Measurements from ENCODE around the gene MYL6B. TPM values are rescaled to one million over a fixed set of nuclear protein-coding genes. Genes with fewer than 3 reads are reported as not detected.

MYL6B gene
- total and polyA plus RNA-seq, 9 donors, result 32.8 to 99.2 (median 73.4) TPM

DNA sequence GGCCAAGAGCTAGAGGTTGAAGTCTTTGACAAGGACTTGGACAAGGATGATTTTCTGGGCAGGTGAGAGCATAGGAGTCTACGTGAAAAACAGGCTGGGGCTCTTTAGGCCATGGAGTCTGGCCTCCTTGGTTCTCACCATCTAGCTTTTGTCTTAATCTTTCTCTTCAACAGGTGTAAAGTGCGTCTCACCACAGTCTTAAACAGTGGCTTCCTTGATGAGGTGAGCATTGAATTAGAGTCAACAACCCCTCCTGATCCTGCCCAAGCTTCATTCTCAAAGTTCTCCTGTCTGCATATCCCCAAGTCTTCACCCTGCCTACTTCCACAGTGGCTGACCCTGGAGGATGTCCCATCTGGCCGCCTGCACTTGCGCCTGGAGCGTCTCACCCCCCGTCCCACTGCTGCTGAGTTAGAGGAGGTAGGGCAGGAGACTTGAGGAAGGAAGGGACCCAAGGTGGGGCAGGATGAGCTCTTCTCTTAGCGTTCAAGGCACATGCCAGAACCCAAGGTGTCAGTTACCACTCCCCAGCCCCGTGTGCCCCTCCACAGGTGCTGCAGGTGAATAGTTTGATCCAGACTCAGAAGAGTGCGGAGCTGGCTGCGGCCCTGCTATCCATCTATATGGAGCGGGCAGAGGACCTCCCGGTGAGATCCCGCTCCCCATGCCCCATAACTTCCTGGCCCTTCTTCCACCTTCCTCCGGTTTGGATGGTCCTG, 14.4 kb upstream of the MYL6B start:
- H3K36me3 ChIP-seq, result no peaks in the 10 kb centered on the region
- no peak overlapping the region for H3K27ac ChIP-seq
- intact Hi-C loops (cut with DNase I), result no loop called here
- no peaks in the 10 kb centered on the region for H3K9me3 ChIP-seq
- no peak overlapping the region for H3K4me3 ChIP-seq
- H3K4me1 ChIP-seq (ENCODE audit: insufficient read depth), result no peaks in the 10 kb centered on the region
- TF ChIP-seq POLR2A (IDR thresholded peaks at IDR 0.05), result no peak
- no peak for TF ChIP-seq EP300 (IDR thresholded peaks at IDR 0.05)
- TF ChIP-seq, protein P1, sequence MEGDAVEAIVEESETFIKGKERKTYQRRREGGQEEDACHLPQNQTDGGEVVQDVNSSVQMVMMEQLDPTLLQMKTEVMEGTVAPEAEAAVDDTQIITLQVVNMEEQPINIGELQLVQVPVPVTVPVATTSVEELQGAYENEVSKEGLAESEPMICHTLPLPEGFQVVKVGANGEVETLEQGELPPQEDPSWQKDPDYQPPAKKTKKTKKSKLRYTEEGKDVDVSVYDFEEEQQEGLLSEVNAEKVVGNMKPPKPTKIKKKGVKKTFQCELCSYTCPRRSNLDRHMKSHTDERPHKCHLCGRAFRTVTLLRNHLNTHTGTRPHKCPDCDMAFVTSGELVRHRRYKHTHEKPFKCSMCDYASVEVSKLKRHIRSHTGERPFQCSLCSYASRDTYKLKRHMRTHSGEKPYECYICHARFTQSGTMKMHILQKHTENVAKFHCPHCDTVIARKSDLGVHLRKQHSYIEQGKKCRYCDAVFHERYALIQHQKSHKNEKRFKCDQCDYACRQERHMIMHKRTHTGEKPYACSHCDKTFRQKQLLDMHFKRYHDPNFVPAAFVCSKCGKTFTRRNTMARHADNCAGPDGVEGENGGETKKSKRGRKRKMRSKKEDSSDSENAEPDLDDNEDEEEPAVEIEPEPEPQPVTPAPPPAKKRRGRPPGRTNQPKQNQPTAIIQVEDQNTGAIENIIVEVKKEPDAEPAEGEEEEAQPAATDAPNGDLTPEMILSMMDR (IDR thresholded peaks at IDR 0.05), result no peak
- no peak for DNase-seq
- no peaks in the 10 kb centered on the region for H3K27me3 ChIP-seq
- 94 to 95% (median 94%) methylated on average over 14 of the region's 14 CpGs for WGBS, 3 donors

DNA sequence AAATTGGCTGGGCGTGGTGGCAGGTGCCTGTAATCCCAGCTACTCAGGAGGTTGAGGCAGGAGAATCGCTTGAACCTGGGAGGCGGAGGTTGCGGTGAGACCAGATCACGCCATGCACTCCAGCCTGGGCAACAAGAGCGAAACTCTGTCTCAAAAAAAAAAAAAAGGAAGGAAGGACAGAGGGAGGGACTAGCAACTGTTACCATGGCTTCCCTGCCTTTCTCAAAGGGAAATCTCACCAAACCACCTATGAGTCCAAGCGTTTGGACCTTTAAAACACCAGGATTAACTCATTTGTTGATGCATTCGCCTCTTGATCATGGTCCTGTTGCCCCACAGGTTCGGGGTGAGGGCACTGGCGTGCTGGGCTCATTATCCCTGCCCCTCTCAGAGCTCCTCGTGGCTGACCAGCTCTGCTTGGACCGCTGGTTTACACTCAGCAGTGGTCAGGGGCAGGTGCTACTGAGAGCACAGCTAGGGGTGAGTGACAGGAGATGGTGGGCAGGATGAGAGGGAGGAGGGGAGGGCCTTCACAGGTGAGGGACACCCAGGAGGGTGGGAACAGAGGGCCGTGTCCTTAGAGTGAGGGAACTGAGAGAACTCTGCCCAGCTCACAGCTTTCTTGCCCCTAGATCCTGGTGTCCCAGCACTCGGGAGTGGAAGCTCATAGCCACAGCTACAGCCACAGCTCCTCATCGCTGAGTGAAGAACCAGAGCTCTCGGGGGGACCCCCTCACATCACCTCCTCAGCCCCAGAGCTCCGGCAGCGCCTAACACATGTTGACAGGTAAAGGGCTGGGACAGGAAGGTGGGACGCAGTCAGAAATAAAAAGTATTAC, 10.2 kb upstream of the MYL6B start:
- intact Hi-C loops (cut with DNase I), result no loop called here
- Histone ChIP-seq H3K27me3 (no peaks in the 10 kb centered on the region), H3K4me1 (ENCODE audit: insufficient read depth) (peaks cover 2% of the 10 kb centered on the region), H3K4me3 (no peak overlapping the region), H3K27ac (no peak overlapping the region), H3K9me3 (no peaks in the 10 kb centered on the region), H3K36me3 (no peaks in the 10 kb centered on the region)
- 90 to 92% (median 90%) methylated on average over 19 of the region's 19 CpGs for WGBS, 3 donors
- DNase-seq, result no peak
- TF ChIP-seq EP300 (IDR thresholded peaks at IDR 0.05), result no peak
- TF ChIP-seq, protein P1 (IDR thresholded peaks at IDR 0.05), result no peak
- TF ChIP-seq POLR2A (IDR thresholded peaks at IDR 0.05), result no peak

DNA sequence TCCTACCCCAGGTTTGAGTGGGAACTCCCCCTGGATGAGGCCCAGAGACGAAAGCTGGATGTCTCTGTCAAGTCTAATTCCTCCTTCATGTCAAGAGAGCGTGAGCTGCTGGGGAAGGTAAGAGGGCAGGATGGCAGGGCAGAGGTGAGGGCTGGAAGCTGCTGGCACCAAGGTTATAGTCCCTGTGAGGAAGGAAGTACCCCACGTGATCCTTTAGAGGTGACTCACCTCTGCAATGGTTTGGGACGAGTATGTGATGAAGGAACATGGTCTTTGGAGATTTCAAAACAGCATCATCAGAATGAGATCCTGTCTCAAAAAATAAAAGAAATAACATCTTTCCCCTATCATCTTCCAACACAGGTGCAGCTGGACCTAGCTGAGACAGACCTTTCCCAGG, 9.2 kb upstream of the MYL6B start:
- TF ChIP-seq EP300 (IDR thresholded peaks at IDR 0.05) (no peak), POLR2A (IDR thresholded peaks at IDR 0.05) (no peak)
- TF ChIP-seq, protein P1 (IDR thresholded peaks at IDR 0.05), result no peak

DNA sequence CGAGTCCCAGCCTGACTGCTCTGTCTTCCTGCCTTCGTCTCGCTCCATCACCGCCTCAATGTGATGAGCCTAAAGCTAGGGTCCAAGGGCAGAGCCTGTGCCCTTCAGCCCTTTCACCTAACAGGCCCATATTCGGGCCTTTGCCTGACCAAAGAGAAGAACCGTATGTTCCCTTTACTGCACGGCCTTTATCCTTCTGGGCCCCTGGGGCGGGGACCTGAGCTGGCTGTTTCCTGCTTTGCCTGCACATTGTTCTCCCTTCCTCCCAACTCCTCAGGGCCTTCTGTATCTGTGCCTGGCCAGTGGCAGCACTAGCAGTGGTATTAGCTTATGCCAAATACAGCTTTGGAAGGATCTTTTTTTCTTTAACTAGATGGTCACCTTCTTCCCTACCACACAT, 8.5 kb upstream of the MYL6B start:
- Histone ChIP-seq H3K27ac (no peak overlapping the region), H3K36me3 (no peaks in the 10 kb centered on the region), H3K9me3 (no peaks in the 10 kb centered on the region), H3K27me3 (no peaks in the 10 kb centered on the region), H3K4me3 (no peak overlapping the region), H3K4me1 (ENCODE audit: insufficient read depth) (peaks cover 4% of the 10 kb centered on the region)
- intact Hi-C loops (cut with DNase I), result no loop called here
- TF ChIP-seq, protein P1 (IDR thresholded peaks at IDR 0.05), result no peak
- TF ChIP-seq EP300 (IDR thresholded peaks at IDR 0.05), result no peak
- TF ChIP-seq POLR2A (IDR thresholded peaks at IDR 0.05), result no peak
- 83 to 86% (median 84%) methylated on average over 8 of the region's 8 CpGs for WGBS, 3 donors
- no peak for DNase-seq

More for the DNA sequence above, 9.2 kb upstream of the MYL6B start:
- H3K4me3 ChIP-seq, result no peak overlapping the region
- H3K36me3 ChIP-seq, result no peaks in the 10 kb centered on the region
- H3K27me3 ChIP-seq, result no peaks in the 10 kb centered on the region
- no peaks in the 10 kb centered on the region for H3K9me3 ChIP-seq
- no peak for DNase-seq
- 72 to 79% (median 76%) methylated on average over 4 of the region's 4 CpGs for WGBS, 3 donors
- no peak overlapping the region for H3K27ac ChIP-seq
- intact Hi-C loops (cut with DNase I), result no loop called here
- H3K4me1 ChIP-seq (ENCODE audit: insufficient read depth), result peaks cover 4% of the 10 kb centered on the region
